Measurements from ENCODE around the gene FSD2. TPM values are rescaled to one million over a fixed set of nuclear protein-coding genes. Genes with fewer than 3 reads are reported as not detected.

Gene FSD2
- total and polyA plus RNA-seq, 9 of the 15 experiments (the other 6 are each of a cell fraction or from before 2014, with no cell fraction given): 0.01 to 0.06 TPM; not detected in 7

- no peak for TF ChIP-seq ZNF318 (IDR thresholded peaks at IDR 0.05; ENCODE audit: borderline replicate concordance in 1 of 2, low read depth in 1 of 2)
- TF ChIP-seq BMI1 (IDR thresholded peaks at IDR 0.05; ENCODE audit: low read length): no peak
- TF ChIP-seq, protein P1, sequence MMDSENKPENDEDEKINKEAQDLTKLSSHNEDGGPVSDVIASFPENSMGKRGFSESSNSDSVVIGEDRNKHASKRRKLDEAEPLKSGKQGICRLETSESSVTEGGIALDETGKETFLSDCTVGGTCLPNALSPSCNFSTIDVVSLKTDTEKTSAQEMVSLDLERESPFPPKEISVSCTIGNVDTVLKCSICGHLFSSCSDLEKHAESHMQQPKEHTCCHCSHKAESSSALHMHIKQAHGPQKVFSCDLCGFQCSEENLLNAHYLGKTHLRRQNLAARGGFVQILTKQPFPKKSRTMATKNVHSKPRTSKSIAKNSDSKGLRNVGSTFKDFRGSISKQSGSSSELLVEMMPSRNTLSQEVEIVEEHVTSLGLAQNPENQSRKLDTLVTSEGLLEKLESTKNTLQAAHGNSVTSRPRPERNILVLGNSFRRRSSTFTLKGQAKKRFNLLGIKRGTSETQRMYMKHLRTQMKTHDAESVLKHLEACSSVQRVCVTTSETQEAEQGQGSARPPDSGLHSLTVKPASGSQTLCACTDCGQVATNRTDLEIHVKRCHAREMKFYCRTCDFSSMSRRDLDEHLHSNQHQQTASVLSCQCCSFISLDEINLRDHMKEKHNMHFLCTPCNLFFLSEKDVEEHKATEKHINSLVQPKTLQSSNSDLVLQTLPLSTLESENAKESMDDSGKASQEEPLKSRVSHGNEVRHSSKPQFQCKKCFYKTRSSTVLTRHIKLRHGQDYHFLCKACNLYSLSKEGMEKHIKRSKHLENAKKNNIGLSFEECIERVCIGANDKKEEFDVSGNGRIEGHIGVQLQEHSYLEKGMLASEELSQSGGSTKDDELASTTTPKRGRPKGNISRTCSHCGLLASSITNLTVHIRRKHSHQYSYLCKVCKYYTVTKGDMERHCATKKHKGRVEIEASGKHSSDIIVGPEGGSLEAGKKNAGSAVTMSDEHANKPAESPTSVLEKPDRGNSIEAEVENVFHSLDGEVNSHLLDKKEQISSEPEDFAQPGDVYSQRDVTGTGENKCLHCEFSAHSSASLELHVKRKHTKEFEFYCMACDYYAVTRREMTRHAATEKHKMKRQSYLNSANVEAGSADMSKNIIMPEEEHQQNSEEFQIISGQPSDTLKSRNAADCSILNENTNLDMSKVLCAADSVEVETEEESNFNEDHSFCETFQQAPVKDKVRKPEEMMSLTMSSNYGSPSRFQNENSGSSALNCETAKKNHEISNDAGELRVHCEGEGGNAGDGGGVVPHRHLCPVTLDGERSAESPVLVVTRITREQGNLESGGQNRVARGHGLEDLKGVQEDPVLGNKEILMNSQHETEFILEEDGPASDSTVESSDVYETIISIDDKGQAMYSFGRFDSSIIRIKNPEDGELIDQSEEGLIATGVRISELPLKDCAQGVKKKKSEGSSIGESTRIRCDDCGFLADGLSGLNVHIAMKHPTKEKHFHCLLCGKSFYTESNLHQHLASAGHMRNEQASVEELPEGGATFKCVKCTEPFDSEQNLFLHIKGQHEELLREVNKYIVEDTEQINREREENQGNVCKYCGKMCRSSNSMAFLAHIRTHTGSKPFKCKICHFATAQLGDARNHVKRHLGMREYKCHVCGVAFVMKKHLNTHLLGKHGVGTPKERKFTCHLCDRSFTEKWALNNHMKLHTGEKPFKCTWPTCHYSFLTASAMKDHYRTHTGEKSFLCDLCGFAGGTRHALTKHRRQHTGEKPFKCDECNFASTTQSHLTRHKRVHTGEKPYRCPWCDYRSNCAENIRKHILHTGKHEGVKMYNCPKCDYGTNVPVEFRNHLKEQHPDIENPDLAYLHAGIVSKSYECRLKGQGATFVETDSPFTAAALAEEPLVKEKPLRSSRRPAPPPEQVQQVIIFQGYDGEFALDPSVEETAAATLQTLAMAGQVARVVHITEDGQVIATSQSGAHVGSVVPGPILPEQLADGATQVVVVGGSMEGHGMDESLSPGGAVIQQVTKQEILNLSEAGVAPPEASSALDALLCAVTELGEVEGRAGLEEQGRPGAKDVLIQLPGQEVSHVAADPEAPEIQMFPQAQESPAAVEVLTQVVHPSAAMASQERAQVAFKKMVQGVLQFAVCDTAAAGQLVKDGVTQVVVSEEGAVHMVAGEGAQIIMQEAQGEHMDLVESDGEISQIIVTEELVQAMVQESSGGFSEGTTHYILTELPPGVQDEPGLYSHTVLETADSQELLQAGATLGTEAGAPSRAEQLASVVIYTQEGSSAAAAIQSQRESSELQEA (IDR thresholded peaks at IDR 0.05; ENCODE audit: low read depth): no peak
- peak; percentile 92 for TF ChIP-seq HDAC2 (IDR thresholded peaks at IDR 0.05)
- no peak for TF ChIP-seq KAT8 (IDR thresholded peaks at IDR 0.05; ENCODE audit: low read depth)
- TF ChIP-seq SMARCE1 (IDR thresholded peaks at IDR 0.05): no peak
- TF ChIP-seq U2AF2 (optimal IDR thresholded peaks at IDR 0.05; ENCODE audit: low read depth, low read length): no peak
- no peak for TF ChIP-seq ZNF740 (CRISPR knock-in tag; IDR thresholded peaks at IDR 0.05)
- TF ChIP-seq ZNF740 (tag; IDR thresholded peaks at IDR 0.05): no peak
- peak; percentile 92 for TF ChIP-seq PHF20 (IDR thresholded peaks at IDR 0.05; ENCODE audit: partially characterized antibody)
Observed at GRCh38 chr15:82749951-82750830, 55.7 kb downstream of the FSD2 start (continued).
